Mesendoderm (in vitro differentiated cells): ENCODE data around the gene ATP11B.

Source experiments
- DNase-seq: peaks from one replicate; pipeline ENCODE4 v3.0.0; 2013
- H2AK5ac ChIP-seq: 2 replicates; pipeline ENCODE4 v1.6.1; 2013; ENCODE audit warnings: low read length, inconsistent platforms
- H2BK120ac ChIP-seq: 2 replicates; pipeline ENCODE4 v1.6.1; 2013; ENCODE audit warnings: low read depth, mild to moderate bottlenecking, low read length, moderate library complexity, mixed read lengths
- H2BK15ac ChIP-seq: replicated peaks from 2 replicates; pipeline ENCODE4 v1.6.1; 2013; ENCODE audit warnings: low read depth, mild to moderate bottlenecking, moderate library complexity
- H2BK5ac ChIP-seq: 2 replicates; pipeline ENCODE4 v1.6.1; 2013; ENCODE audit warnings: low read length, inconsistent platforms
- H3K18ac ChIP-seq: 2 replicates; pipeline ENCODE4 v1.6.1; 2013; ENCODE audit warnings: mild to moderate bottlenecking, low read length, mixed read lengths
- H3K23ac ChIP-seq: one replicate; pipeline ENCODE4 v1.6.1; 2013; ENCODE audit warnings: low read length
- H3K27ac ChIP-seq: 2 replicates; pipeline ENCODE4 v1.5.1; 2013; ENCODE audit warnings: low read depth, mild to moderate bottlenecking, inconsistent platforms, low read length, moderate library complexity
- H3K27me3 ChIP-seq: 2 replicates; pipeline ENCODE4 v1.6.1; 2013; ENCODE audit warnings: low read length, control low read depth, mild to moderate bottlenecking, inconsistent platforms; ENCODE audit not compliant: insufficient read depth, poor library complexity
- H3K36me3 ChIP-seq: 2 replicates; pipeline ENCODE4 v1.6.1; 2013; ENCODE audit warnings: low read length, inconsistent platforms; ENCODE audit not compliant: control insufficient read depth, insufficient read depth
- H3K4ac ChIP-seq: one replicate; pipeline ENCODE4 v1.6.1; 2013; ENCODE audit warnings: low read depth, mild to moderate bottlenecking, low read length, moderate library complexity
- H3K4me1 ChIP-seq: 2 replicates; pipeline ENCODE4 v1.6.1; 2013; ENCODE audit warnings: low read depth, low read length, inconsistent platforms; ENCODE audit not compliant: control insufficient read depth
- H3K4me2 ChIP-seq: 2 replicates; pipeline ENCODE4 v1.6.1; 2013; ENCODE audit warnings: low read length
- H3K4me3 ChIP-seq: 2 replicates; pipeline ENCODE4 v1.5.1; 2013; ENCODE audit warnings: mild to moderate bottlenecking, low read length
- H3K56ac ChIP-seq: one replicate; pipeline ENCODE4 v1.6.1; 2013; ENCODE audit warnings: low read length
- H3K79me1 ChIP-seq: 2 replicates; pipeline ENCODE4 v1.6.1; 2013; ENCODE audit warnings: low read length, inconsistent platforms
- H3K79me2 ChIP-seq: 2 replicates; pipeline ENCODE4 v1.6.1; 2013; ENCODE audit warnings: mild to moderate bottlenecking, low read length; ENCODE audit not compliant: control insufficient read depth, insufficient read depth
- H3K9ac ChIP-seq: 2 replicates; pipeline ENCODE4 v1.6.1; 2013; ENCODE audit warnings: low read length, inconsistent platforms
- H4K5ac ChIP-seq: one replicate; pipeline ENCODE4 v1.6.1; 2013; ENCODE audit warnings: low read length
- H4K8ac ChIP-seq: one replicate; pipeline ENCODE4 v1.6.1; 2013; ENCODE audit warnings: low read depth, mild to moderate bottlenecking, control low read depth, low read length, moderate library complexity
- WGBS: extraction: QIAGEN DNeasy Blood & Tissue Kit; methylation state at CpG from one replicate; pipeline ENCODE4 v1.1.7; 2013; ENCODE audit warnings: low lambda C conversion rate, missing lambda C conversion rate; ENCODE audit not compliant: insufficient coverage; ENCODE audit errors: extremely low coverage; 5-methylcytosine and 5-hydroxymethylcytosine counted together

Gene ATP11B

GRCh38 chr3:182969853-182970252, 176.5 kb downstream of the ATP11B start:
- H3K4me1 ChIP-seq = peaks cover 2% of the 10 kb centered on the region
- H3K4me3 ChIP-seq = no peak overlapping the region
- no peak overlapping the region for H2BK120ac ChIP-seq
- H3K9ac ChIP-seq = no peak overlapping the region
- H2BK5ac ChIP-seq = no peak overlapping the region
- H2AK5ac ChIP-seq = no peak overlapping the region
- H4K5ac ChIP-seq = no peak overlapping the region
- H3K56ac ChIP-seq = peak overlapping the region; percentile 71
- H3K18ac ChIP-seq = no peak overlapping the region
- no peak overlapping the region for H3K4me2 ChIP-seq
- no peaks in the 10 kb centered on the region for H3K27me3 ChIP-seq
- peaks cover 4% of the 10 kb centered on the region for H3K79me1 ChIP-seq
- H3K27ac ChIP-seq = no peak overlapping the region
- no peak overlapping the region for H2BK15ac ChIP-seq
- H3K4ac ChIP-seq = peak overlapping the region; percentile 52
- H3K36me3 ChIP-seq = no peaks in the 10 kb centered on the region
- H3K79me2 ChIP-seq = peaks cover 46% of the 10 kb centered on the region
- DNase-seq = no peak
- H4K8ac ChIP-seq = no peak overlapping the region
- no peak overlapping the region for H3K23ac ChIP-seq
- WGBS = no CpG with 5 or more reads among the region's 7 CpGs

- Histone ChIP-seq H2BK120ac (no peak overlapping the region), H3K27me3 (no peaks in the 10 kb centered on the region), H3K4ac (no peak overlapping the region), H2BK15ac (no peak overlapping the region), H3K9ac (no peak overlapping the region), H3K4me3 (no peak overlapping the region), H2AK5ac (no peak overlapping the region), H3K4me2 (no peak overlapping the region), H3K18ac (no peak overlapping the region), H3K36me3 (no peaks in the 10 kb centered on the region), H4K8ac (no peak overlapping the region), H3K79me2 (peaks cover 48% of the 10 kb centered on the region), H3K27ac (no peak overlapping the region), H3K4me1 (peaks cover 2% of the 10 kb centered on the region), H3K79me1 (peaks cover 3% of the 10 kb centered on the region), H2BK5ac (no peak overlapping the region), H3K23ac (no peak overlapping the region), H3K56ac (no peak overlapping the region), H4K5ac (no peak overlapping the region)
- WGBS = no CpG with 5 or more reads among the region's 3 CpGs
- DNase-seq = no peak
These were observed 177.6 kb downstream of the ATP11B start for GRCh38 chr3:182970811-182971418.
